Type B pancreatic cell (in vitro differentiated cells): ENCODE measurements around the gene DCC. TPM values are rescaled to one million over a fixed set of nuclear protein-coding genes. Genes with fewer than 3 reads are reported as not detected.
A peak's percentile ranks its signal among the peaks of the same experiment; 100 is the strongest.

ENCODE experiments used
- DNase-seq: peaks from one replicate; pipeline ENCODE4 v3.0.0; 2021; ENCODE audit warnings: mixed read lengths; ENCODE audit not compliant: unreplicated experiment; ENCODE audit errors: extremely low spot score
- H3K27ac Mint-ChIP-seq: 2 replicates; pipeline ENCODE4 v1.8.0; 2021; ENCODE audit warnings: mild to moderate bottlenecking, mixed read lengths
- H3K27me3 Mint-ChIP-seq: 2 replicates; pipeline ENCODE4 v1.8.0; 2021; ENCODE audit warnings: mixed read lengths
- H3K36me3 Mint-ChIP-seq: 2 replicates; pipeline ENCODE4 v1.8.0; 2021; ENCODE audit warnings: mixed read lengths
- H3K4me1 Mint-ChIP-seq: one replicate; pipeline ENCODE4 v1.8.0; 2021; ENCODE audit warnings: mixed read lengths; ENCODE audit not compliant: unreplicated experiment
- H3K4me3 Mint-ChIP-seq: 2 replicates; pipeline ENCODE4 v1.8.0; 2021; ENCODE audit warnings: mild to moderate bottlenecking, mixed read lengths
- H3K9me3 Mint-ChIP-seq: 2 replicates; pipeline ENCODE4 v1.8.0; 2021; ENCODE audit warnings: mixed read lengths
- total RNA-seq: library from RNA; stranded (reverse); gene quantifications from 2 replicates; pipeline ENCODE4 v1.2.1, GENCODE V29; 2021; ENCODE audit warnings: low replicate concordance
- TF ChIP-seq, protein P1 (sequence below): fragments of 200-600 bp; sonication (generic); conservative IDR thresholded peaks from 2 replicates; pipeline ENCODE4 v1.5.0; 2021; ENCODE audit warnings: antibody characterized with exemption, mild to moderate bottlenecking

The DCC gene
- total RNA-seq, 1 donor from 2014 or later, result 11.6 TPM

- H3K4me3 Mint-ChIP-seq, result no peak overlapping the region
- H3K27me3 Mint-ChIP-seq, result peaks cover 9% of the 10 kb centered on the region
- H3K4me1 Mint-ChIP-seq, result no peaks in the 10 kb centered on the region
- no peak for DNase-seq
- TF ChIP-seq, protein P1, sequence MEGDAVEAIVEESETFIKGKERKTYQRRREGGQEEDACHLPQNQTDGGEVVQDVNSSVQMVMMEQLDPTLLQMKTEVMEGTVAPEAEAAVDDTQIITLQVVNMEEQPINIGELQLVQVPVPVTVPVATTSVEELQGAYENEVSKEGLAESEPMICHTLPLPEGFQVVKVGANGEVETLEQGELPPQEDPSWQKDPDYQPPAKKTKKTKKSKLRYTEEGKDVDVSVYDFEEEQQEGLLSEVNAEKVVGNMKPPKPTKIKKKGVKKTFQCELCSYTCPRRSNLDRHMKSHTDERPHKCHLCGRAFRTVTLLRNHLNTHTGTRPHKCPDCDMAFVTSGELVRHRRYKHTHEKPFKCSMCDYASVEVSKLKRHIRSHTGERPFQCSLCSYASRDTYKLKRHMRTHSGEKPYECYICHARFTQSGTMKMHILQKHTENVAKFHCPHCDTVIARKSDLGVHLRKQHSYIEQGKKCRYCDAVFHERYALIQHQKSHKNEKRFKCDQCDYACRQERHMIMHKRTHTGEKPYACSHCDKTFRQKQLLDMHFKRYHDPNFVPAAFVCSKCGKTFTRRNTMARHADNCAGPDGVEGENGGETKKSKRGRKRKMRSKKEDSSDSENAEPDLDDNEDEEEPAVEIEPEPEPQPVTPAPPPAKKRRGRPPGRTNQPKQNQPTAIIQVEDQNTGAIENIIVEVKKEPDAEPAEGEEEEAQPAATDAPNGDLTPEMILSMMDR, result no peak
- H3K27ac Mint-ChIP-seq, result no peak overlapping the region
- H3K36me3 Mint-ChIP-seq, result no peaks in the 10 kb centered on the region
- no peaks in the 10 kb centered on the region for H3K9me3 Mint-ChIP-seq
Measured at GRCh38 chr18:53152476-53152875, 812.5 kb downstream of the DCC start.

DNA sequence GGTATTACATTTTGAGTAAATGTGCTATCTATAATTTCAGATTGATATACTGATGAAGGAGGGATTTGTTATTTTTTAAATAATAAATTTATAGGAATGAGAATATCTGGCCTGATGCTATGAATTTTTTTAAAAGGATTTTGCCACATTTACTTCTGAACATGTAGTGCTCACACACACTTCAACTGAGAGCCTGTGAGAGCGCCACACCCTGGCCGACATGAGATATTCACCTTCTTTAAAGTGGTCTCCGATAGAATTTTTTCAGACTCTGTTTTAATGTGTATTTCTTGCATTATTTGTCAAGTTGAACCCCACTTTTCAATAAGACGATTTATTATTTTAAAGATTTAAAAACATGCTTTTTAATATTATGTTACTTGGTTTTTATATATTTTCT, 813.3 kb downstream of the DCC start:
- H3K27me3 Mint-ChIP-seq, result peaks cover 9% of the 10 kb centered on the region
- no peak overlapping the region for H3K4me3 Mint-ChIP-seq
- DNase-seq, result no peak

DNA sequence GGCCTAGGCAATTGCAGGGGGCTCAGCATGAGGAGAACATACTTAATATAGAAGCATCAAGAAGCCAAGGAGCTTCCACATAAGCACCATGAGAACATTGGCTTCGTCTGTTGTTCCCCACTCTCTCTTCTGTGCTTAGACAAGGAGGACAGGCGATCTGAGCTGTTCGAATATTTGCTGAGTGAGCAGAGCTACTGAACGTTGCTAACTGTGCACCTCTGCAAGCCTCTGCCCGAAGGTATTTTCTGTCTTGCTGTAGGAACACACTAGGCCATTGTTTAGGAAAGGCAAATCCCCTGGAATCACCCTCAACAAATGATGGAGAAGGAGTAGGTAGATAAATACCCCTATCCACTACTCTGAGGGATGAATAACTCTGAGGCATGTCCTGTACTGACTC, 813.8 kb downstream of the DCC start:
- no peaks in the 10 kb centered on the region for H3K9me3 Mint-ChIP-seq

More for the DNA sequence above, 813.3 kb downstream of the DCC start:
- TF ChIP-seq, protein P1, result peak; percentile 77
- Mint-ChIP-seq H3K27ac (no peak overlapping the region), H3K9me3 (no peaks in the 10 kb centered on the region), H3K4me1 (no peaks in the 10 kb centered on the region), H3K36me3 (no peaks in the 10 kb centered on the region)

DNA sequence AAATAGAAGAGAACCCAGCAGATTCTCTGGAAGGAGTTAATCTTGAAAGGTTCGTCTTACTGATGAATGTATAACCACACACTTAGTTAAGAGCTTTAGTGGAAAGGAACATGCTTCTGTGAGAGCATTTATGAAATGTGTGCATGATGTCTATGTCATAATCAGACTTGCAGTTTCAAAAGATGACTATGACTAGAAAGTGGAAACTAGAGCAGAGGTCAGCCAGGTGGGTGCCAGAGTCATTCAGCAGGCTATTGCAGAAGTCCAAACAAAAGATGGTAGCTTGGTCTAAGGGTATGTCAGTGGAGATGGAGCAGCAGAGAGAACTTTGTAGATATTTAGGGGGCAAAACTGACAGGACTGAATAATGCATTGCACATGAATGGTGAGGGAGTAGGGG, 825.8 kb downstream of the DCC start:
- DNase-seq, result no peak
- H3K4me1 Mint-ChIP-seq, result no peaks in the 10 kb centered on the region
- H3K4me3 Mint-ChIP-seq, result no peak overlapping the region
- H3K9me3 Mint-ChIP-seq, result no peaks in the 10 kb centered on the region
- no peaks in the 10 kb centered on the region for H3K36me3 Mint-ChIP-seq
- TF ChIP-seq, protein P1, result no peak
- no peak overlapping the region for H3K27ac Mint-ChIP-seq
- H3K27me3 Mint-ChIP-seq, result peaks cover 2% of the 10 kb centered on the region

More for the DNA sequence above, 813.8 kb downstream of the DCC start:
- no peaks in the 10 kb centered on the region for H3K36me3 Mint-ChIP-seq
- TF ChIP-seq, protein P1, result no peak
- H3K4me1 Mint-ChIP-seq, result no peaks in the 10 kb centered on the region
- no peak overlapping the region for H3K27ac Mint-ChIP-seq
- no peak for DNase-seq
- H3K27me3 Mint-ChIP-seq, result peaks cover 9% of the 10 kb centered on the region
- no peak overlapping the region for H3K4me3 Mint-ChIP-seq

- H3K4me3 Mint-ChIP-seq, result no peak overlapping the region
- H3K36me3 Mint-ChIP-seq, result no peaks in the 10 kb centered on the region
- H3K27ac Mint-ChIP-seq, result no peak overlapping the region
- peaks cover 2% of the 10 kb centered on the region for H3K27me3 Mint-ChIP-seq
- H3K4me1 Mint-ChIP-seq, result no peaks in the 10 kb centered on the region
- H3K9me3 Mint-ChIP-seq, result no peaks in the 10 kb centered on the region
- TF ChIP-seq, protein P1, result no peak
- DNase-seq, result no peak
Measured at GRCh38 chr18:53169346-53169745, 829.3 kb downstream of the DCC start.

GRCh38 chr18:53191634-53192033, 851.6 kb downstream of the DCC start:
- no peaks in the 10 kb centered on the region for H3K27me3 Mint-ChIP-seq
- TF ChIP-seq, protein P1, result no peak
- H3K4me1 Mint-ChIP-seq, result peaks cover under 1% of the 10 kb centered on the region
- H3K9me3 Mint-ChIP-seq, result no peaks in the 10 kb centered on the region
- H3K36me3 Mint-ChIP-seq, result no peaks in the 10 kb centered on the region
- H3K27ac Mint-ChIP-seq, result no peak overlapping the region
- no peak for DNase-seq
- no peak overlapping the region for H3K4me3 Mint-ChIP-seq
